Activated gamma-delta T cell treated with Interleukin-2 at 50 U/mL for 16 hours (primary cell): ENCODE measurements around the gene ANKRD23.

Experiments used
- DNase-seq: peaks from one replicate; pipeline ENCODE4 v3.0.0-alpha.2; 2020

The ANKRD23 gene

DNA sequence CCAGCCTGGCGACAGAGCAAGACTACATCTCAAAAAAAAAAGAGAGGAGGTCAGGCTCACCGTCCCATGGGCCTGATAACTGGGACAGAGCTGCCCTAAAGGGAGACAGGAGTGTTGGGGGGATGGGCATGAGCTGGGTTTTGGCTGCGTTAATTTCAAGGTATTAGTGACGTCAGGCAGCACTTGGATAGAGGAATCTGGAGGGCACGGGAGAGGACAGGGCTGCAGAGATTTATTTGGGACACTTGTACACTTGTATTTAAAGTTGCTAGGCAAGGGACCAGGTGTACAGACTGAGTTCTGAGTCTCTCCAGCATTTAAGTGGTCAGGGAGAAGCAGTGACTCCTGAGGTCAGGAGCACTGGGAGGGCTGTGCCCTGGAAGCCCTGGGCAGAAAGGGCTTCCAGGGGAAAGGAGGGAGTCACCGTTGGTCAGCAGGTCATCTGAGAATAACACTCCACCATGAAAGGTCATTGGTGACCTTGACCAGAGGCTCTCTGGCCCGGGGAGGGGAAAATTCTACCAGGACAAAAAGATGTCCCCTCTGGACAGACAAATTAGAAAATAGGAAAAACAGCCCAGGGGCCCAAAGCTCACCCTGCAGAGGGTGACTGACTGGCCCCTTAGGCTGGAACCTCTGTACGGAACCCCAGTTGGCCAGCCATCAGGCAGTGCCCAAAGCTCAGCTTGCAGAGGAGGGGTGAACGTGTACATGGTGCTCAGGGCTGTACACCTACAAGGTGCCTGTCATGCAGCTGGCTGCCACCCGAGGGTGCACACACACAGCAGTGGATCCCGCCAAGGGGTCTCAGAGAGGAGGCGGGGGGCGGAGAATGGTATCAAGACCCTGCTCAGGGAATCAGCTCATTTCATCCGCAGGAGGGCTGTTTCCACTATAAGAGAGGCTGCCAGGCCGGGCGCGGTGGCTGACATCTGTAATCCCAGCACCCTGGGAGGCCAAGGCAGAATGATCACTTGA lies 50.8 kb downstream of the ANKRD23 start:
- no peak for DNase-seq

DNA sequence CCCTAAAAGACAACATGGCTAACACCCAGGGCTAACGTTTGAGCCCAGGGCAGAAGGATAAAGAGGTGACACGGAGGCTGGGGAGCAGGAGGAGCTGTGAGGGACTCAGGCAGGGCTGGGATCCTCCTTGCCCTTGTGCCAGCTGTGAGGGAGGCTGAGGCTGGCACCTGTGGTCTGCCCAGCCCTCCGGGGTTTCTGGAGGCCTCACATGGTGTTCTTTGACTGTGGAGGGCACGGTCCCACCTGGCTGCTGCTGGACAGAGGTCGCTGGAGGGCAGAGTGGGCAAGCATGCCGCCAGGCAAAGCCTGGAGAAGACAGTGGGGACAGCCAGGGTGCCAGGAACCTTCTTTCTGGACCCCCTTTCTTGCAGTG lies 54.6 kb downstream of the ANKRD23 start:
- no peak for DNase-seq

DNA sequence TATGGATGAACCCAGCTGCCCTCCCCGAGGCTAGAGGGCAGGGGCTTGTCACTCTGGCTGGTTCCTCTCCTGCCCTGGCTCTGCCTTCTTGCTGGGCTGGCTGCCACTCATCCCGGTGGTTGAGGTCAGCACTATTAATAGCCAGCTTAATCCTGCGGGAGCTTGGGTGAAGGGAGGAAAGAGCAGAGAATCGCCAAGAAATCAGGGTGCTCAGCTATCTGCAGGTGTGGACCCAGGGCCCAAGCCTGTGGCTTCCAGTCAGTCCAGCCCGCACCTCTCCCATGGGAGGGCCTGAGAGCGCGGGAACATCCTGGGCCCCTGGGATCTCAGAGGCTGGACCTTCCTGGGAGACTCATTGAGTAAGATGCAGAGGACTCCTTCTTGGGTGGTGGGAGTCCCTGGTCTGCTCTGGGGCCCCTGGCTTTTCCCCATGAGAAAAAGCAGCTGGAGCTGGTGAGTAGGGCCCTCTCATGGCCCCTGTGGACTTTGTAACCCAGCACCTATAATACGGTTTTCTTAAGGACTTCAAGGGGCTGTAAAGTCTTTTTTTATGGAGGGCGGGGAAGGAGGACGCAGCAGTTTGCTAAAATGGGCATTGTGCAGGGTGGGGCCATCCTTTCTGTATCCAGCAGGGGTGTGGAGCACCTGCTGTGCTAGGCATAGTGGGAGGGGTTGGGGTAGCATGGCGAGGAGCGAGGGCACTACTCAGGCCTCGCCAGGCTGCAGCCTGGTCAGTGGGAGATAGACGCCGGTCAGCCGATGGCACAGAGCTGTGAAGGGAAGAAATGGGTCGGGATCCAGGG lies 55.2 kb downstream of the ANKRD23 start:
- no peak for DNase-seq
